ENCODE results near the gene HK1.

GRCh38 chr10:69356187-69356586, 77.9 kb downstream of the HK1 start:
- TF ChIP-seq POLR2A (IDR thresholded peaks at IDR 0.05; ENCODE audit: low read length) = no peak
- no peak for TF ChIP-seq GATA1 (IDR thresholded peaks at IDR 0.05; ENCODE audit: low read depth, low read length)
